ENCODE measurements around the gene CD47. TPM values are rescaled to one million over a fixed set of nuclear protein-coding genes. Genes with fewer than 3 reads are reported as not detected.

The CD47 gene
- total RNA-seq, 1 experiment from 2014 or later: 63.6 TPM

DNA sequence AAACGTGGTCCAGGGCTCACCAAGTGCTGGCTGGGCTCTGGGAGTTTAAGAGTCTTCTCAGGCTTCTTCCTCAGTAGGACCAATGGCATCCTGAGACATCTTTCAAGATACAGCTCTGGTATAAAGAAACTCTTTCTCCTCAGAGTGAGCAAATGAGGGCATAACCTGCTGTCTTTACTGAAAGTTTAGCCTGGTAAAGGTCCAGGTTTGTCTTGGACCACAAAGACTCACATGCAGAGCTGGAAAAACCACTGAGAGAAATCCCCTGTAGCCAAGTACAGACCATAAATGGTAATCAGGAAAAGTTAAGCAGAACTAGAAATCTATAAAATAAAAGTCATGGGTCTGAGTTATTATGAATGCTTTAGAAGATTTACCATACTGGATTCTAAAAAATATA lies 23.1 kb downstream of the CD47 start:
- DNase-seq (no peak), ATAC-seq (no peak)
- H2AFZ ChIP-seq (ENCODE audit: low read length): no peak overlapping the region
- H3K27me3 ChIP-seq (ENCODE audit: low read length): no peaks in the 10 kb centered on the region
- H3F3A ChIP-seq (ENCODE audit: low read length, unreplicated experiment): no peaks in the 10 kb centered on the region
- H3K4me1 ChIP-seq (ENCODE audit: insufficient read depth, low read length): no peaks in the 10 kb centered on the region
- H3K4me3 ChIP-seq (ENCODE audit: low read length): no peak overlapping the region
- no peak overlapping the region for H3K27ac ChIP-seq (ENCODE audit: low read length)
- H3K79me2 ChIP-seq (ENCODE audit: low read length): no peaks in the 10 kb centered on the region
- H3K4me2 ChIP-seq (ENCODE audit: low read length): no peak overlapping the region
- TF ChIP-seq EZH2phosphoT487 (IDR thresholded peaks at IDR 0.05; ENCODE audit: borderline replicate concordance, low read length): no peak
- no peak for TF ChIP-seq CTCF (conservative IDR thresholded peaks at IDR 0.05; ENCODE audit: low read depth, low read length)
- TF ChIP-seq EZH2 (IDR thresholded peaks at IDR 0.05; ENCODE audit: low read length, unreplicated experiment): no peak
- CTCF ChIA-PET: no interaction called here
- no TSS peak for BruUV-seq (replicated peaks)
- H3K9me2 ChIP-seq (replicated peaks; ENCODE audit: low read length): no peaks in the 10 kb centered on the region
- H4K20me1 ChIP-seq (ENCODE audit: low read length): no peaks in the 10 kb centered on the region
- intact Hi-C loops (cut with micrococcal nuclease): no loop called here
- no peaks in the 10 kb centered on the region for H3K9me3 ChIP-seq (ENCODE audit: low read length)
- H3K36me3 ChIP-seq (ENCODE audit: low read depth, low read length): 0 out of 2 replicates have a peak, but pooled peaks cover 9% of the 10 kb centered on the region
- no peak overlapping the region for H3K9ac ChIP-seq (ENCODE audit: low read length)
- POLR2A ChIA-PET (ENCODE audit: unreplicated experiment): no interaction called here

GRCh38 chr3:108065096-108065495 lies 25.7 kb downstream of the CD47 start:
- H3K27me3 ChIP-seq (ENCODE audit: low read length): no peaks in the 10 kb centered on the region
- H3K9ac ChIP-seq (ENCODE audit: low read length): no peak overlapping the region
- ATAC-seq (no peak), DNase-seq (no peak)
- intact Hi-C loops (cut with micrococcal nuclease): no loop called here
- H3K9me3 ChIP-seq (ENCODE audit: low read length): no peaks in the 10 kb centered on the region
- H3K9me2 ChIP-seq (replicated peaks; ENCODE audit: low read length): no peaks in the 10 kb centered on the region
- H3K4me1 ChIP-seq (ENCODE audit: insufficient read depth, low read length): no peaks in the 10 kb centered on the region
- no peak overlapping the region for H3K4me3 ChIP-seq (ENCODE audit: low read length)
- no peaks in the 10 kb centered on the region for H3F3A ChIP-seq (ENCODE audit: low read length, unreplicated experiment)
- 0 out of 2 replicates have a peak, but pooled peaks cover 9% of the 10 kb centered on the region for H3K36me3 ChIP-seq (ENCODE audit: low read depth, low read length)
- CTCF ChIA-PET: no interaction called here
- POLR2A ChIA-PET (ENCODE audit: unreplicated experiment): no interaction called here
- H2AFZ ChIP-seq (ENCODE audit: low read length): no peak overlapping the region
- H3K79me2 ChIP-seq (ENCODE audit: low read length): no peaks in the 10 kb centered on the region
- H3K27ac ChIP-seq (ENCODE audit: low read length): no peak overlapping the region
- BruUV-seq (replicated peaks): no TSS peak
- H4K20me1 ChIP-seq (ENCODE audit: low read length): no peaks in the 10 kb centered on the region
- TF ChIP-seq CTCF (conservative IDR thresholded peaks at IDR 0.05; ENCODE audit: low read depth, low read length): no peak
- no peak overlapping the region for H3K4me2 ChIP-seq (ENCODE audit: low read length)

- H3K4me3 ChIP-seq (ENCODE audit: low read length): no peak overlapping the region
- no peaks in the 10 kb centered on the region for H3K79me2 ChIP-seq (ENCODE audit: low read length)
- no peaks in the 10 kb centered on the region for H3K9me3 ChIP-seq (ENCODE audit: low read length)
- no peaks in the 10 kb centered on the region for H4K20me1 ChIP-seq (ENCODE audit: low read length)
- intact Hi-C loops (cut with micrococcal nuclease): no loop called here
- no peak overlapping the region for H3K4me2 ChIP-seq (ENCODE audit: low read length)
- CTCF ChIA-PET: no interaction called here
- no peaks in the 10 kb centered on the region for H3K4me1 ChIP-seq (ENCODE audit: insufficient read depth, low read length)
- H3K9me2 ChIP-seq (replicated peaks; ENCODE audit: low read length): no peaks in the 10 kb centered on the region
- no peak overlapping the region for H3K9ac ChIP-seq (ENCODE audit: low read length)
- H3K27me3 ChIP-seq (ENCODE audit: low read length): no peaks in the 10 kb centered on the region
- BruUV-seq (replicated peaks): no TSS peak
- ATAC-seq (no peak), DNase-seq (no peak)
- H3K27ac ChIP-seq (ENCODE audit: low read length): no peak overlapping the region
- no peak overlapping the region for H2AFZ ChIP-seq (ENCODE audit: low read length)
- H3K36me3 ChIP-seq (ENCODE audit: low read depth, low read length): 0 out of 2 replicates have a peak, but pooled peaks cover 9% of the 10 kb centered on the region
- no peaks in the 10 kb centered on the region for H3F3A ChIP-seq (ENCODE audit: low read length, unreplicated experiment)
- no peak for TF ChIP-seq EZH2 (IDR thresholded peaks at IDR 0.05; ENCODE audit: low read length, unreplicated experiment)
- TF ChIP-seq EZH2phosphoT487 (IDR thresholded peaks at IDR 0.05; ENCODE audit: borderline replicate concordance, low read length): no peak
- no peak for TF ChIP-seq CTCF (conservative IDR thresholded peaks at IDR 0.05; ENCODE audit: low read depth, low read length)
- POLR2A ChIA-PET (ENCODE audit: unreplicated experiment): no interaction called here
These were observed 26.4 kb downstream of the CD47 start for GRCh38 chr3:108064293-108064887.

All from PC-3 (cell line).